Mucosa of rectum (tissue), 2 donors: Measurements from ENCODE around the gene B3GAT1.

Experiments
- H3K27ac ChIP-seq, 2 donors: one replicate each; pipeline ENCODE4 v1.7.0; 2013; ENCODE audit warnings: inconsistent platforms in 2 of 2, low read depth in 2 of 2, low read length in 2 of 2
- H3K27me3 ChIP-seq, 2 donors: one replicate each; pipeline ENCODE4 v1.7.0; 2013; ENCODE audit warnings: low read length in 2 of 2; ENCODE audit not compliant: control insufficient read depth in 2 of 2, insufficient read depth in 2 of 2
- H3K36me3 ChIP-seq, 2 donors: one replicate each; pipeline ENCODE4 v1.7.0; 2013; ENCODE audit warnings: low read length in 2 of 2; ENCODE audit not compliant: control insufficient read depth in 2 of 2, insufficient read depth in 2 of 2
- H3K4me1 ChIP-seq, 2 donors: one replicate each; pipeline ENCODE4 v1.7.0; 2013; ENCODE audit warnings: low read length in 2 of 2, mild to moderate bottlenecking in 1 of 2; ENCODE audit not compliant: control insufficient read depth in 2 of 2, insufficient read depth in 2 of 2
- H3K4me3 ChIP-seq, 2 donors: one replicate each; pipeline ENCODE4 v1.7.0; 2013; ENCODE audit warnings: low read length in 2 of 2
- H3K9ac ChIP-seq, 2 donors: one replicate each; pipeline ENCODE4 v1.7.0; 2013; ENCODE audit warnings: low read length in 2 of 2, low read depth in 1 of 2, mild to moderate bottlenecking in 1 of 2
- H3K9me3 ChIP-seq, 2 donors: one replicate each; pipeline ENCODE4 v1.7.0; 2013; ENCODE audit warnings: low read length in 2 of 2; ENCODE audit not compliant: control insufficient read depth in 2 of 2
- donor health status: healthy.
- donor health status: Normal muscosa, but diverticular disease.

Gene B3GAT1

DNA sequence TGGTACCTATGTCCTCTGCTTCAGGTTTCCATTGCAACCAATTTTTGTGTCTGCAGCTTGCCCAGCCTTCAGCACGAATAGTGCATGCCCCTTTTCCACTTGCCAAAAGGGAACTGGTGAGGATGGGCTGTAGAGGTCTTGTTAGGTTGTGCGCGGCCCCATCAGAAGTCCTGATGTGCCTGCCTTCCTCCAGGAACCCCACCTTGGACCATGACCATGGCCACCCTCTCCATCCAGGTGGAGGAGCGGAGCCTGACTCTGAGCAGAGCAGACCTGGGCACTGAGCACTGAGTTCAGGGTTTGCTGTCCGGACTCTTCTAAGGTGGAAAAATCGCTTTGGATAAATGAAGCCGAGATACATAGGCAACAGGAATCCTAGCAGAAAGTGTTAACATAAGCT is 73.4 kb downstream of the B3GAT1 start:
- Histone ChIP-seq H3K9ac (no peak overlapping the region), H3K4me3 (no peak overlapping the region), H3K36me3 (no peaks in the 10 kb centered on the region), H3K9me3 (no peaks in the 10 kb centered on the region), H3K27me3 (no peaks in the 10 kb centered on the region), H3K27ac (no peak overlapping the region), H3K4me1 (peaks cover 0 to 21% of the 10 kb centered on the region in 2 donors)

DNA sequence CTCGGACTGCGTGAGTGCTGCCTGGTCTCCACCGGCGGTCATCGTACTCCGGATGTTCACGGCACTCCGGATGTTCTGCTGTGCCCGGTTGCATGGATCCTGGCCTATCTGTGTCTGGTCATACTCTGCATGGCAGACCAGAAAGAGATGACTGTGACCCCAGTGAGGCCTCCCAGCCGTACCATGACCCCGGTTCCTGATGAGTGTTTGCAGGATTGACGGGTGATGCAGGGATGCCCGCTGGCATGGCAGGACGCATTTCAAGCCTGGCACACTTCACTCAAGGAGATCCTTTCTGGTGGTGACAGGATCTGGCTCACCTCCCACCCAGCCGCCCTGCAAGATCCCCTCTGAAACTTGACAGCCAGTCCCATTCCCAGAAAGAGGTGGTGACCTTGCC is 74.0 kb downstream of the B3GAT1 start:
- H3K9ac ChIP-seq: no peak overlapping the region
- H3K27ac ChIP-seq: no peak overlapping the region
- no peaks in the 10 kb centered on the region for H3K27me3 ChIP-seq
- no peaks in the 10 kb centered on the region for H3K9me3 ChIP-seq
- no peaks in the 10 kb centered on the region for H3K36me3 ChIP-seq
- no peak overlapping the region for H3K4me3 ChIP-seq
- peaks cover 0 to 23% of the 10 kb centered on the region in 2 donors for H3K4me1 ChIP-seq

DNA sequence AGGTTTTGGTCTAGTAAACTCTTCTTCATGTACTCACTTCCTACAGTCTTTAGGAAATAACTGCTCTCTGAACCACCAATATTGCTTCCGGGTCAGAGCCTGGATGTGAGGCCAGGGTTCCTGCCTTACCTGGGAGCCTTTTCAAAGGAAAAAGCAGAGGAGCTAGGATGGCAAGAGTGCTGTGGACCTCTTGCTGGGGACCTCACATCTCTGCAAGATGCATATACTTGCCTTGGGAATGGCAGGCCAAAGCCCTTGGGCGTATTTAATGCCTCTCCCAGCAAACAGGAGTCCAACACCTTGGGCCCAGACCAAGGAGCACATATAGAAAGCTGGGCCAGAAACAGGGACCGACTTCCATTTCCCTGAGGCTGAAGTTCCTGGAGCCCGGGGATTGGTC is 75.0 kb downstream of the B3GAT1 start:
- Histone ChIP-seq H3K9ac (no peak overlapping the region), H3K36me3 (no peaks in the 10 kb centered on the region), H3K4me1 (peaks cover 7 to 27% of the 10 kb centered on the region in 2 donors), H3K27ac (no peak overlapping the region), H3K27me3 (no peaks in the 10 kb centered on the region), H3K9me3 (no peaks in the 10 kb centered on the region), H3K4me3 (no peak overlapping the region)

DNA sequence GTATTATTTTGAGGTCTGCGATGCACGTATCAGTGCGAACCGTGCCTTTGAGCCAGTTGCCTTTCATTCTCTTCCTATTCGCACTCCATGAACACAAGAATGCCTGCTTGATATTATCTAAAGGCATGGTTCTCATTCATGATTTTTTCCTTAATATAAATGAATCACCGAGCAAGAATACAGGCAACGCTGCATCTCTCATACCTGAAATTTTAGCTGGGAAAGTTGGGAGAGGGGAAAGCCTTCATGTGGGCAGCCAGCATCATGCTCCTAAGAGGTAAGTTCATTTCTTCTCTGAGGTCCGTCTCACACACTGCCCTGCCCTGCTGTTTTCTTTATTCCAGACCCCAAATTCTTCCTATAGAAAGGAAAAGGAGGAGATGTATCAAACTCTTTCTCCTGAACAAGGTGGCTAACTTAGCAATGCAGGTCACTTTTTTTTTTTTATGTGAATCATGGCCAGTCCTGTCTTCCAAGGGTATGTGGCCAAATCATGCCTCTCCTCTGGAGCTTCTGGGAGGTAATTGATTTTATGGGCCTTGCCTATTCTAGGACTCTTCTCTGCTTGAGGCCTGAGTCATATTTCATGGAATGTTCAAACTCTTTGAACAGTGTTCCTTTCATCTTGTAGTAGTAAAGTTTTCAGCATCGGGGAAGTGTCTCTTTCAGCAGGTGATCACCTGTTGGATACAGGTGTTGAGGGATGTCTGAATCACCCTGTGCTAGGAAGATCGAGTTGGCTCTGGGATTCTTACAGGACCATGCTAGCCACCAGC is 77.1 kb downstream of the B3GAT1 start:
- Histone ChIP-seq H3K9me3 (no peaks in the 10 kb centered on the region), H3K27me3 (peaks cover 3 to 6% of the 10 kb centered on the region in 2 donors), H3K36me3 (no peaks in the 10 kb centered on the region), H3K4me3 (no peak overlapping the region), H3K4me1 (peaks cover 15 to 21% of the 10 kb centered on the region in 2 donors), H3K27ac (no peak overlapping the region), H3K9ac (no peak overlapping the region)

DNA sequence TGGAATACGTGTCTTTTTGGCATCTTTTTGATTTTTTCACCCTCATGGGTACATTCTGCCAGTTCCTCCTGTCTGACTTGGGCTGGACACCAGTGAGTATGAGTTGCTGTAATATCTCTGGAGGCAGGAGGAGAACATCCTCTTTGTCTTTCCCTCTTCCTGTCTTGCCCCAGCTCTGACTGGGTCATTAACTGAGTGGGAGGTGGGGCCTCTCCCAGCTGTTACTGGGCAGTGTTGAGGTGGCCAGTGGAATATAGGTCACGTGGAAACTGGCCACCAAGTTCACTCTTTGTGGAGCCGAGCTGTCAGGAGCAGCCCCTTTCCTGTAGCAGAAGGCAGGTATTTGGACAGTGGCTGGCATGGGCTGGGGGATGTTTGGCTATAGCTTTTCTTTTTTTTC is 78.1 kb downstream of the B3GAT1 start:
- Histone ChIP-seq H3K27ac (no peak overlapping the region), H3K9ac (no peak overlapping the region), H3K36me3 (no peaks in the 10 kb centered on the region), H3K4me1 (peaks cover 12 to 15% of the 10 kb centered on the region in 2 donors), H3K27me3 (peaks cover 3 to 6% of the 10 kb centered on the region in 2 donors), H3K9me3 (no peaks in the 10 kb centered on the region), H3K4me3 (no peak overlapping the region)

DNA sequence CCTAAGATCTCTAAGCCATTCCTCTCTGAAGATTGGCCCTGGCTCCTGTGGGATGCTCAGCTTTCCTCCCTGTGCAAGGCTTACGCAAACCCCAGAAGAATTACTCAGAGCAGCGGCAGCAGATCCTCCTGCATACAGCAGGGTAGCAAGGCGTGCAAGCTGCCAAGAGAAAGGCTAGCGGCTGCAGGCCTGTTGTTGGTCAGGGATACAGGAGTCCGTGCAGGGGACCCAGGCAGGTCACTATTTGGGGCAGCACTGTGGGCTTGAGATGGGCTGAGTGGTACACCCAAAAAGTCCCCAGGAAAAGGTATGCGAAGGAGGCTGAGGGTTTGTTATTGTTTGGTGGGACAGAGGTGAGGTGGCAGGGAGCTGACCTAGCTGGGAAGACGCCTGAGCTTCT is 78.7 kb downstream of the B3GAT1 start:
- H3K27ac ChIP-seq: no peak overlapping the region

DNA sequence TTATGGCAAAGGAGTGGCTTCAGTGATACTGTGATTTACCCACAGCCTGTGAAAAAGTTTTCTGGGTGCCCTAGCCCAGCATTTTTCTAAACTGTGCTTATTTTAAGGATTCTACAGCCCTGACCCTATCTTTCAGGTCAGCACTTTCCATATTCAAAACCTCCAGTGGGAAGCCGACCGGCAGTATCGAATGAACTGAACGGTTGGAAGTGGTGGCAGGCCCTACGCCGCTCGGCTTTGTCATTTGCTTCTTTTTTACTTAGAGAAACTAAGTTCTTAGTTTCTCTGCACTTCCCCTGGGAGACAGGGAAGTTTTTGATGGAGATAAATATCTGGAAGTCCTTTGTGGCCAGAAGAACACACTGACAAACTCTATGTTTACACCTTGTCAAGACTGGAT is 79.3 kb downstream of the B3GAT1 start:
- H3K27me3 ChIP-seq: peaks cover 3 to 6% of the 10 kb centered on the region in 2 donors
- H3K9me3 ChIP-seq: no peaks in the 10 kb centered on the region
- H3K36me3 ChIP-seq: no peaks in the 10 kb centered on the region
- peaks cover 11 to 15% of the 10 kb centered on the region in 2 donors for H3K4me1 ChIP-seq
- H3K4me3 ChIP-seq: peak overlapping the region; percentile 75 to 79
- no peak overlapping the region for H3K27ac ChIP-seq
- peak overlapping the region in 1 of 2 donors; percentile 49 for H3K9ac ChIP-seq

More for the DNA sequence above, 78.7 kb downstream of the B3GAT1 start:
- no peaks in the 10 kb centered on the region for H3K9me3 ChIP-seq
- peaks cover 3 to 6% of the 10 kb centered on the region in 2 donors for H3K27me3 ChIP-seq
- H3K36me3 ChIP-seq: no peaks in the 10 kb centered on the region
- H3K9ac ChIP-seq: no peak overlapping the region
- H3K4me3 ChIP-seq: no peak overlapping the region
- peaks cover 11 to 15% of the 10 kb centered on the region in 2 donors for H3K4me1 ChIP-seq

DNA sequence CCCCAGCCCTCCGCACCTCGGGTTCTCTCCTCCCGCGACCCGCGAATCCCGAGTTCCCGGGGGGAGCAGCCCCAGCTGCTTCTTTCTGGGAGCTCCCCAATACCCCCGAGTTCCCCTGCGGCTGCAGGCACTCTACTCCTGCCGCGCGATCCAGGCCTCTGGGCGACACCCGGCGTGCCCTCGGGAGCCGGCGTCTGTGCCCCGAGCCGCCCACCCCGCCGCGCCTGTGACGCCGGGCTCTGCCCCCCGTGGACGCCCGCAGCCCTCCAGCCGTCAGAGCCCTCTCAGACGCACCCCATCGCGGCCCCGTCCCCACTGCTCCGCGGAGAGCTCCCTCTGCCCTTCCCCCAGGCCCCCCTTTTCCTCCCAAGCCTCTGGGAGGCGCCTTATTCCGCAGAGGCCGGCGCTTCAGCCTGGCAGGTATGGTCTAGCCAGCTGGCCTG is 79.8 kb downstream of the B3GAT1 start:
- Histone ChIP-seq H3K27ac (no peak overlapping the region), H3K4me3 (peak overlapping the region; percentile 75 to 79), H3K36me3 (no peaks in the 10 kb centered on the region), H3K9me3 (no peaks in the 10 kb centered on the region), H3K27me3 (peaks cover 3 to 6% of the 10 kb centered on the region in 2 donors), H3K9ac (peak overlapping the region; percentile 47 to 49), H3K4me1 (peaks cover 11 to 15% of the 10 kb centered on the region in 2 donors)

DNA sequence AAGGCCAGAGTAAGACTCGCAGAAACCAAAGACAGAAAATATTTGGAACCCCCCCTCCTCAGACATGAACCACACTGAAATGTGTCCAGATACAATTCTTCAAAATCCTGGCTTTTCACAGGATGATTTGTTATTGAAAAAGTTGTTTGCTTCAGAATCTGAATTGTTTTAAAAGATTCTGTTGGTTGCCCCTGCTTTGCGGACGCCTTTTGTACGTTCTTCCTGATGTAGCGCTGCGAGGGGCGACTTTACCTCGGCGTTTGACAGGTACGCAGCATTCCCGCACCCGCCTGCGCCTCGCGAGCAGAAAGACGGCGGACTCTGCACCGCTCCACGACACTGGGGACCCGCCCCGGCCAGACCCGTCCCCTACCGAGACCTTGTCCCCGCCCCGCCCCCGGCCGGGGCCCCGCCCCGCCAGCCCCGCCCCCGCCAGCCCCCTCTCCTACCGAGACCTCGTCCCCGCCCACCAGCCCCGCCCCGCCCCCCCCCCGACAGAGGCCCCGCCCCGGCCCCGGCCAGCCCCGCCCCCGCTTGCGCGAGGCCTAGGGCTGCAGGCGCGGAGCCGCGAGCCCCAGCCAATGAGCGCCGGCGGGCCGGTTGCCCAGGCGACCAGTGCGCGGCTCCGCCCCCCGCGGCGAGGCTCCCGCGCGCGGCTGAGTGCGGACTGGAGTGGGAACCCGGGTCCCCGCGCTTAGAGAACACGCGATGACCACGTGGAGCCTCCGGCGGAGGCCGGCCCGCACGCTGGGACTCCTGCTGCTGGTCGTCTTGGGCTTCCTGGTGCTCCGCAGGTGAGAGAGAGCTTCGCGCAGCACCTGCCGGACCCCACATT is 80.5 kb downstream of the B3GAT1 start, which contains the start of gene GLB1L2:
TSS of gene GLB1L2 (plus strand) at position 635 of the 835 bp plus-strand sequence. CDS start at position 709, 74 bp downstream.
- peak within 1 kb of the TSS; percentile 49 to 56 for H3K9ac ChIP-seq
- H3K4me3 ChIP-seq: peak within 1 kb of the TSS; percentile 75 to 79
- H3K4me1 ChIP-seq: peaks cover 11 to 15% of the 10 kb centered on the region in 2 donors
- no peak within 1 kb of the TSS for H3K27ac ChIP-seq
- H3K9me3 ChIP-seq: no peaks in the 10 kb centered on the region
- peaks cover 3 to 6% of the 10 kb centered on the region in 2 donors for H3K27me3 ChIP-seq
- H3K36me3 ChIP-seq: no peaks in the 10 kb centered on the region
